K562 (cell line): Measurements from ENCODE around the gene TMEM14C. TPM values are rescaled to one million over a fixed set of nuclear protein-coding genes. Genes with fewer than 3 reads are reported as not detected.
"Not testable (repeated sequence)": the region's sequence is repeated elsewhere in the genome, so short reads cannot be mapped to it uniquely, and the experiment has no call there.

Experiments used
- HSF4 ChIP-seq: fragments of 250-450 bp; sonication (Bioruptor Pico); IDR thresholded peaks from 2 replicates; pipeline ENCODE4 v2.1.2; 2022; ENCODE audit warnings: mild to moderate bottlenecking, moderate library complexity, borderline replicate concordance
- MECOM ChIP-seq: fragments of 250-450 bp; sonication (Bioruptor Pico); IDR thresholded peaks from 2 replicates; pipeline ENCODE4 v1.8.0; 2022; ENCODE audit warnings: inconsistent platforms
- RHOXF2B ChIP-seq: fragments of 250-450 bp; sonication (Bioruptor Pico); conservative IDR thresholded peaks from 2 replicates; pipeline ENCODE4 v1.5.1; 2021
- TCFL5 ChIP-seq: fragments of 250-450 bp; sonication (Bioruptor Pico); conservative IDR thresholded peaks from 2 replicates; pipeline ENCODE4 v1.6.1; 2021; ENCODE audit warnings: mild to moderate bottlenecking, moderate library complexity, matching md5 sums
- ZBTB17 ChIP-seq: fragments of 450-650 bp; formaldehyde crosslinking; IDR thresholded peaks from 2 replicates; pipeline ENCODE4 v1.4.0; 2020; ENCODE audit warnings: mild to moderate bottlenecking
- ZNF239 ChIP-seq: fragments of 250-450 bp; sonication (Bioruptor Pico); IDR thresholded peaks from 2 replicates; pipeline ENCODE4 v1.4.0; 2020; ENCODE audit warnings: mild to moderate bottlenecking
- polyA plus RNA-seq, 8 experiments: library from polyadenylated mRNA; depleted of rRNA in 4 of 8; stranded (reverse) in 5 of 8; unstranded in 3 of 8; fragments of >200 nt; fragmentation: Nextera tagmentation in 2 of 8; fragmentation: Illumina TruSeq in 1 of 8; extraction: Ambion mirVana in 2 of 8; extraction: Trizol in 1 of 8; gene quantifications; 2 replicates each; pipeline versions ENCODE4 v1.2.1 to v1.2.3, GENCODE V29; 2011 to 2014; ENCODE audit warnings: inconsistent platforms in 1 of 8, missing spikeins in 1 of 8
- total RNA-seq, 7 experiments: library from RNA; depleted of rRNA in 6 of 7; stranded (reverse); fragments of >200 nt in 6 of 7; fragmentation: Illumina TruSeq in 2 of 7; extraction: Trizol in 2 of 7; gene quantifications; 2 replicates each; pipeline versions ENCODE4 v1.2.1 to v1.2.3, GENCODE V29; 2011 to 2021; ENCODE audit warnings: low replicate concordance in 1 of 7
- TF ChIP-seq, protein P1 (sequence below), 2 experiments: IDR thresholded peaks in 1 of 2; conservative IDR thresholded peaks in 1 of 2; 2 replicates each; pipeline ENCODE4 v1.6.1; 2016; ENCODE audit warnings: low read depth in 2 of 2, mild to moderate bottlenecking in 1 of 2, missing compliant biosample characterization in 1 of 2, missing genetic modification characterization in 1 of 2, moderate library complexity in 1 of 2
- TF ChIP-seq, protein P2 (sequence below): fragments of 250-450 bp; sonication (Bioruptor Pico); IDR thresholded peaks from 2 replicates; pipeline ENCODE4 v1.4.0; 2020
- TF ChIP-seq, protein P3 (sequence below): fragments of 250-450 bp; sonication (Bioruptor Pico); IDR thresholded peaks from 2 replicates; pipeline ENCODE4 v1.8.0; 2022; ENCODE audit warnings: moderate library complexity, mild to moderate bottlenecking, inconsistent platforms
- TF ChIP-seq, protein P4 (sequence below): fragments of 450-650 bp; IDR thresholded peaks from 2 replicates; pipeline ENCODE4 v1.6.1; 2017; ENCODE audit warnings: antibody characterized with exemption, mild to moderate bottlenecking

Gene TMEM14C
- total and polyA plus RNA-seq, 9 of the 15 experiments (the other 6 are each of a cell fraction or from before 2014, with no cell fraction given): 151 to 496 (median 263) TPM

DNA sequence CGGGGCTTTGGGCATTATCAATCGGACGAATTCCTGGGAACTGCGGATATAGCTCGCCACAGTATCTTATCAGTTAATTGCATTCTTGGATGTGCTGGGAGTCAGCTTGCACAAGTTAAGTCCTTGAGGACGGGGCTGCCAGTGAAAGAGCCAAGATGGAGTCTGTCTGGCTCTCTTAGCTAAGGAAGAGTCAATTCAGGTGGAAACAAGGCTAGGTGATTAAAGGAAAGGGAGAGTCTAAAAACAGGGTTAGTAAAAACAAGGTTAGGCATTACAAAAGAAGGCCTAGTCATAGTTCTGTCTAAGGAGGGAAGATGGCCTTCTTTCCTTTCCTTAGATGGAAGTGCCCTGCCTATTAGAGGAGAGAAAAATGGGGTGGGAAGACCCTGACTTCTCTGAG lies 27.7 kb downstream of the TMEM14C start (continued):
- TF ChIP-seq, protein P1, sequence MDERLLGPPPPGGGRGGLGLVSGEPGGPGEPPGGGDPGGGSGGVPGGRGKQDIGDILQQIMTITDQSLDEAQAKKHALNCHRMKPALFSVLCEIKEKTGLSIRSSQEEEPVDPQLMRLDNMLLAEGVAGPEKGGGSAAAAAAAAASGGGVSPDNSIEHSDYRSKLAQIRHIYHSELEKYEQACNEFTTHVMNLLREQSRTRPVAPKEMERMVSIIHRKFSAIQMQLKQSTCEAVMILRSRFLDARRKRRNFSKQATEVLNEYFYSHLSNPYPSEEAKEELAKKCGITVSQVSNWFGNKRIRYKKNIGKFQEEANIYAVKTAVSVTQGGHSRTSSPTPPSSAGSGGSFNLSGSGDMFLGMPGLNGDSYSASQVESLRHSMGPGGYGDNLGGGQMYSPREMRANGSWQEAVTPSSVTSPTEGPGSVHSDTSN (CRISPR knock-in tag; IDR thresholded peaks at IDR 0.05; ENCODE audit: low read depth): not testable (repeated sequence)
- TF ChIP-seq, protein P1 (tag; conservative IDR thresholded peaks at IDR 0.05; ENCODE audit: low read depth): peak; percentile 58
- TF ChIP-seq ZBTB17 (CRISPR knock-in tag): peak; percentile 83; the same call in 1 of the 2 replicates
- peak; percentile 82 for TF ChIP-seq MECOM (CRISPR knock-in tag)
- TF ChIP-seq, protein P2, sequence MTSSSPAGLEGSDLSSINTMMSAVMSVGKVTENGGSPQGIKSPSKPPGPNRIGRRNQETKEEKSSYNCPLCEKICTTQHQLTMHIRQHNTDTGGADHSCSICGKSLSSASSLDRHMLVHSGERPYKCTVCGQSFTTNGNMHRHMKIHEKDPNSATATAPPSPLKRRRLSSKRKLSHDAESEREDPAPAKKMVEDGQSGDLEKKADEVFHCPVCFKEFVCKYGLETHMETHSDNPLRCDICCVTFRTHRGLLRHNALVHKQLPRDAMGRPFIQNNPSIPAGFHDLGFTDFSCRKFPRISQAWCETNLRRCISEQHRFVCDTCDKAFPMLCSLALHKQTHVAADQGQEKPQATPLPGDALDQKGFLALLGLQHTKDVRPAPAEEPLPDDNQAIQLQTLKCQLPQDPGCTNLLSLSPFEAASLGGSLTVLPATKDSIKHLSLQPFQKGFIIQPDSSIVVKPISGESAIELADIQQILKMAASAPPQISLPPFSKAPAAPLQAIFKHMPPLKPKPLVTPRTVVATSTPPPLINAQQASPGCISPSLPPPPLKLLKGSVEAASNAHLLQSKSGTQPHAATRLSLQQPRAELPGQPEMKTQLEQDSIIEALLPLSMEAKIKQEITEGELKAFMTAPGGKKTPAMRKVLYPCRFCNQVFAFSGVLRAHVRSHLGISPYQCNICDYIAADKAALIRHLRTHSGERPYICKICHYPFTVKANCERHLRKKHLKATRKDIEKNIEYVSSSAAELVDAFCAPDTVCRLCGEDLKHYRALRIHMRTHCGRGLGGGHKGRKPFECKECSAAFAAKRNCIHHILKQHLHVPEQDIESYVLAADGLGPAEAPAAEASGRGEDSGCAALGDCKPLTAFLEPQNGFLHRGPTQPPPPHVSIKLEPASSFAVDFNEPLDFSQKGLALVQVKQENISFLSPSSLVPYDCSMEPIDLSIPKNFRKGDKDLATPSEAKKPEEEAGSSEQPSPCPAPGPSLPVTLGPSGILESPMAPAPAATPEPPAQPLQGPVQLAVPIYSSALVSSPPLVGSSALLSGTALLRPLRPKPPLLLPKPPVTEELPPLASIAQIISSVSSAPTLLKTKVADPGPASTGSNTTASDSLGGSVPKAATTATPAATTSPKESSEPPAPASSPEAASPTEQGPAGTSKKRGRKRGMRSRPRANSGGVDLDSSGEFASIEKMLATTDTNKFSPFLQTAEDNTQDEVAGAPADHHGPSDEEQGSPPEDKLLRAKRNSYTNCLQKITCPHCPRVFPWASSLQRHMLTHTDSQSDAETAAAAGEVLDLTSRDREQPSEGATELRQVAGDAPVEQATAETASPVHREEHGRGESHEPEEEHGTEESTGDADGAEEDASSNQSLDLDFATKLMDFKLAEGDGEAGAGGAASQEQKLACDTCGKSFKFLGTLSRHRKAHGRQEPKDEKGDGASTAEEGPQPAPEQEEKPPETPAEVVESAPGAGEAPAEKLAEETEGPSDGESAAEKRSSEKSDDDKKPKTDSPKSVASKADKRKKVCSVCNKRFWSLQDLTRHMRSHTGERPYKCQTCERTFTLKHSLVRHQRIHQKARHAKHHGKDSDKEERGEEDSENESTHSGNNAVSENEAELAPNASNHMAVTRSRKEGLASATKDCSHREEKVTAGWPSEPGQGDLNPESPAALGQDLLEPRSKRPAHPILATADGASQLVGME (CRISPR knock-in tag): peak; percentile 88; the same call in 1 of the 2 replicates
- TF ChIP-seq, protein P3, sequence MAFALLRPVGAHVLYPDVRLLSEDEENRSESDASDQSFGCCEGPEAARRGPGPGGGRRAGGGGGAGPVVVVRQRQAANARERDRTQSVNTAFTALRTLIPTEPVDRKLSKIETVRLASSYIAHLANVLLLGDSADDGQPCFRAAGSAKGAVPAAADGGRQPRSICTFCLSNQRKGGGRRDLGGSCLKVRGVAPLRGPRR: 0 out of 2 replicates have a peak, but pooled peaks have one; percentile 37
- TF ChIP-seq RHOXF2B (CRISPR knock-in tag): 0 out of 2 replicates have a peak, but pooled peaks have one; percentile 38
- TF ChIP-seq ZNF239 (CRISPR knock-in tag): peak; percentile 82
- peak; percentile 97 for TF ChIP-seq HSF4 (CRISPR knock-in tag)
- TF ChIP-seq TCFL5: peak; percentile 84; the same call in 1 of the 2 replicates
- TF ChIP-seq, protein P4, sequence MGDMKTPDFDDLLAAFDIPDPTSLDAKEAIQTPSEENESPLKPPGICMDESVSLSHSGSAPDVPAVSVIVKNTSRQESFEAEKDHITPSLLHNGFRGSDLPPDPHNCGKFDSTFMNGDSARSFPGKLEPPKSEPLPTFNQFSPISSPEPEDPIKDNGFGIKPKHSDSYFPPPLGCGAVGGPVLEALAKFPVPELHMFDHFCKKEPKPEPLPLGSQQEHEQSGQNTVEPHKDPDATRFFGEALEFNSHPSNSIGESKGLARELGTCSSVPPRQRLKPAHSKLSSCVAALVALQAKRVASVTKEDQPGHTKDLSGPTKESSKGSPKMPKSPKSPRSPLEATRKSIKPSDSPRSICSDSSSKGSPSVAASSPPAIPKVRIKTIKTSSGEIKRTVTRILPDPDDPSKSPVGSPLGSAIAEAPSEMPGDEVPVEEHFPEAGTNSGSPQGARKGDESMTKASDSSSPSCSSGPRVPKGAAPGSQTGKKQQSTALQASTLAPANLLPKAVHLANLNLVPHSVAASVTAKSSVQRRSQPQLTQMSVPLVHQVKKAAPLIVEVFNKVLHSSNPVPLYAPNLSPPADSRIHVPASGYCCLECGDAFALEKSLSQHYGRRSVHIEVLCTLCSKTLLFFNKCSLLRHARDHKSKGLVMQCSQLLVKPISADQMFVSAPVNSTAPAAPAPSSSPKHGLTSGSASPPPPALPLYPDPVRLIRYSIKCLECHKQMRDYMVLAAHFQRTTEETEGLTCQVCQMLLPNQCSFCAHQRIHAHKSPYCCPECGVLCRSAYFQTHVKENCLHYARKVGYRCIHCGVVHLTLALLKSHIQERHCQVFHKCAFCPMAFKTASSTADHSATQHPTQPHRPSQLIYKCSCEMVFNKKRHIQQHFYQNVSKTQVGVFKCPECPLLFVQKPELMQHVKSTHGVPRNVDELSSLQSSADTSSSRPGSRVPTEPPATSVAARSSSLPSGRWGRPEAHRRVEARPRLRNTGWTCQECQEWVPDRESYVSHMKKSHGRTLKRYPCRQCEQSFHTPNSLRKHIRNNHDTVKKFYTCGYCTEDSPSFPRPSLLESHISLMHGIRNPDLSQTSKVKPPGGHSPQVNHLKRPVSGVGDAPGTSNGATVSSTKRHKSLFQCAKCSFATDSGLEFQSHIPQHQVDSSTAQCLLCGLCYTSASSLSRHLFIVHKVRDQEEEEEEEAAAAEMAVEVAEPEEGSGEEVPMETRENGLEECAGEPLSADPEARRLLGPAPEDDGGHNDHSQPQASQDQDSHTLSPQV: peak; percentile 99
